HepG2 (cell line): ENCODE data around the gene APOBEC3C. TPM values are rescaled to one million over a fixed set of nuclear protein-coding genes. Genes with fewer than 3 reads are reported as not detected.

Source experiments
- ATAC-seq: fragments of 200-7000 bp; cut with Tn5 transposase; 3 replicates; pipeline ENCODE4 v1.9.1; 2020; ENCODE audit warnings: mild to moderate bottlenecking, moderate library complexity
- BruUV-seq: library from RNA; stranded (reverse); fragments of 400-500 nt; replicated peaks from 2 replicates; lab custom pipeline; 2021; lab: Mats Ljungman, UMichigan
- CTCF ChIA-PET: fragments of 300-600 bp; formaldehyde crosslinking; extraction: SDS; loops from one replicate; lab custom pipeline; 2021; ENCODE audit warnings: low total read pairs, inconsistent platforms, low intra/inter-chr PET ratio; lab: Yijun Ruan, JAX
- POLR2A ChIA-PET: fragments of 350-600 bp; sonication (Branson Sonifier 250); formaldehyde crosslinking; loops from one replicate; lab custom pipeline; 2020; ENCODE audit warnings: antibody characterized with exemption, inconsistent platforms; lab: Yijun Ruan, JAX
- DNase-seq: peaks from one replicate; pipeline ENCODE4 v3.0.0-alpha.2; 2015; ENCODE audit warnings: low spot score
- FAIRE-seq: peaks from 3 replicates; lab custom pipeline; 2011; peaks lifted over from hg19 to GRCh38; lab: Jason Lieb, UNC
- H2AFZ ChIP-seq: one replicate; pipeline ENCODE4 v1.6.1; 2011; ENCODE audit warnings: low read length, inconsistent platforms
- H3K27ac ChIP-seq: fragments of 300-600 bp; 3 replicates; pipeline ENCODE4 v1.8.0; 2011; ENCODE audit warnings: mixed run types, mild to moderate bottlenecking, mixed read lengths, low read length, inconsistent platforms; ENCODE audit not compliant: insufficient read depth; ENCODE audit errors: extremely low read length
- H3K27me3 ChIP-seq, 2 experiments: fragments of 200-600 bp in 1 of 2; 2 replicates in 1 of 2; 3 replicates in 1 of 2; pipeline versions ENCODE4 v1.6.0 to v1.8.0; 2011; ENCODE audit warnings: low read length in 2 of 2, mild to moderate bottlenecking in 2 of 2, moderate library complexity in 2 of 2, inconsistent platforms in 1 of 2; ENCODE audit not compliant: insufficient read depth in 2 of 2, control insufficient read depth in 1 of 2
- H3K36me3 ChIP-seq, 2 experiments: fragments of 200-600 bp in 1 of 2; replicated peaks in 1 of 2; 2 replicates in 1 of 2; 3 replicates in 1 of 2; pipeline versions ENCODE4 v1.5.1 to v1.8.0; 2011; ENCODE audit warnings: low read length in 2 of 2, inconsistent platforms in 1 of 2; ENCODE audit not compliant: insufficient read depth in 2 of 2, control insufficient read depth in 1 of 2
- H3K4me1 ChIP-seq: 2 replicates; pipeline ENCODE4 v1.5.1; 2012; ENCODE audit warnings: low read length, inconsistent platforms; ENCODE audit not compliant: insufficient read depth
- H3K4me2 ChIP-seq: 2 replicates; pipeline ENCODE4 v1.6.0; 2011; ENCODE audit warnings: low read depth, low read length, inconsistent platforms
- H3K4me3 ChIP-seq, 3 experiments: fragments of 200-600 bp in 1 of 3; sonication (generic), shearing (Covaris generic) in 1 of 3; replicated peaks in 1 of 3; 2 replicates each; pipeline ENCODE4 v1.5.1; 2011 to 2016; ENCODE audit warnings: low read length in 3 of 3, inconsistent platforms in 2 of 3, low read depth in 2 of 3, mild to moderate bottlenecking in 2 of 3, control low read depth in 1 of 3, mixed read lengths in 1 of 3; ENCODE audit not compliant: insufficient read depth in 1 of 3
- H3K79me2 ChIP-seq: one replicate; pipeline ENCODE4 v1.6.1; 2011; ENCODE audit warnings: low read length, inconsistent platforms; ENCODE audit not compliant: insufficient read depth
- H3K9ac ChIP-seq: 2 replicates; pipeline ENCODE4 v1.6.0; 2011; ENCODE audit warnings: mild to moderate bottlenecking, low read depth, low read length, inconsistent platforms; ENCODE audit not compliant: insufficient read depth
- H3K9me3 ChIP-seq: 2 replicates; pipeline ENCODE4 v1.5.1; 2012; ENCODE audit warnings: mild to moderate bottlenecking, low read length
- H4K20me1 ChIP-seq: 2 replicates; pipeline ENCODE4 v1.6.0; 2011; ENCODE audit warnings: inconsistent platforms, mild to moderate bottlenecking, low read length, moderate library complexity; ENCODE audit not compliant: insufficient read depth
- CENPT ChIP-seq: sonication (generic); formaldehyde crosslinking; IDR thresholded peaks from 2 replicates; pipeline ENCODE4 v1.8.0; 2022; ENCODE audit warnings: low read depth, mild to moderate bottlenecking, moderate library complexity, missing genetic modification reagents
- HDAC6 ChIP-seq: fragments of 200-600 bp; sonication (generic); IDR thresholded peaks from 2 replicates; pipeline ENCODE4 v1.7.0; 2017; ENCODE audit warnings: mild to moderate bottlenecking, antibody characterized with exemption, low read length, low read depth
- PCBP2 ChIP-seq: fragments of 200-400 bp; formaldehyde crosslinking; optimal IDR thresholded peaks from 2 replicates; pipeline ENCODE3; 2018; ENCODE audit warnings: low read length, low read depth; ENCODE audit not compliant: poor library complexity, severe bottlenecking
- RNF2 ChIP-seq: fragments of 450-650 bp; conservative IDR thresholded peaks from 2 replicates; pipeline ENCODE4 v1.6.1; 2016; ENCODE audit warnings: low read depth
- ZBTB20 ChIP-seq: sonication (generic); formaldehyde crosslinking; IDR thresholded peaks from 2 replicates; pipeline ENCODE4 v1.8.1; 2023; ENCODE audit warnings: missing genetic modification reagents, low read depth, mild to moderate bottlenecking, borderline replicate concordance
- ZNF768 ChIP-seq: sonication (generic); formaldehyde crosslinking; IDR thresholded peaks from 2 replicates; pipeline ENCODE4 v1.4.0; 2020; ENCODE audit warnings: missing genetic modification reagents
- ZNF775 ChIP-seq: sonication (generic); formaldehyde crosslinking; IDR thresholded peaks from 2 replicates; pipeline ENCODE4 v1.4.0; 2020; ENCODE audit warnings: missing genetic modification reagents, mild to moderate bottlenecking, moderate library complexity, borderline replicate concordance
- WGBS: methylation state at CpG from one replicate; pipeline ENCODE4 v1.1.6; 2017; ENCODE audit warnings: low lambda C conversion rate; 5-methylcytosine and 5-hydroxymethylcytosine counted together
- in situ Hi-C: cut with HindIII; loops from 2 replicates; pipeline ENCODE4 v1.10.0; 2017; ENCODE audit warnings: low pct_unique_long_range_greater_than_20kb; ENCODE audit not compliant: extremely low pct_ligation_motif_present
- intact Hi-C: fragments of 100-400 bp; cut with micrococcal nuclease; formaldehyde crosslinking; loops from one replicate; pipeline ENCODE4 v1.10.0; 2022; ENCODE audit not compliant: unreplicated experiment
- polyA plus RNA-seq, 8 experiments: library from polyadenylated mRNA; depleted of rRNA in 3 of 8; stranded (reverse) in 7 of 8; unstranded in 1 of 8; fragments of >200 nt; fragmentation: Illumina TruSeq in 4 of 8; extraction: Trizol in 4 of 8; gene quantifications; 2 replicates each; pipeline versions ENCODE4 v1.2.1 to v1.2.3, GENCODE V29; 2011 to 2016; ENCODE audit warnings: low read depth in 4 of 8, missing spikeins in 1 of 8, mixed read lengths in 1 of 8; ENCODE audit not compliant: insufficient read depth in 1 of 8
- total RNA-seq, 5 experiments: library from RNA; depleted of rRNA; stranded (reverse); fragments of >200 nt; fragmentation: Illumina TruSeq; extraction: Trizol; gene quantifications; 2 replicates each; pipeline ENCODE4 v1.2.3, GENCODE V29; 2016; ENCODE audit warnings: low read depth in 1 of 5
- TF ChIP-seq, protein P1 (sequence below): sonication (generic); formaldehyde crosslinking; IDR thresholded peaks from 2 replicates; pipeline ENCODE4 v1.4.0; 2020; ENCODE audit warnings: missing genetic modification reagents
- TF ChIP-seq, protein P2 (sequence below): sonication (generic); formaldehyde crosslinking; IDR thresholded peaks from one replicate; pipeline ENCODE4 v1.5.1; 2020; ENCODE audit warnings: mild to moderate bottlenecking, missing genetic modification reagents; ENCODE audit errors: not compliant biosample characterization

APOBEC3C gene
- total and polyA plus RNA-seq, 2 of the 13 experiments (the other 11 are each of a cell fraction or from before 2014, with no cell fraction given) = 8.9 to 27.6 TPM

DNA sequence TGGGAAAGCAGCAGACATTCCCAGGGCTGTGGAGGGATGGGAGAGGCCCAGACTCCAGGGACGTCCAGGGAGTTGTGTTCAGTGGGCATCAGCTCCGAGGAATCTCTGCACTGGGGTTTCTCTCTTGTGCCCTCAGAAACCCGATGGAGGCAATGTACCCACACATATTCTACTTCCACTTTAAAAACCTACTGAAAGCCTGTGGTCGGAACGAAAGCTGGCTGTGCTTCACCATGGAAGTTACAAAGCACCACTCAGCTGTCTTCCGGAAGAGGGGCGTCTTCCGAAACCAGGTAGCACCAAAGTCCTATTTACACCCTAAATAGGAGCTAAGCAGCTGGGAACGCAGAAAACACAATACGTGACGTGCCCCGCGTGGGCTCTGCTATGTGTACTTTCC, 15.2 kb downstream of the APOBEC3C start:
- H4K20me1 ChIP-seq = no peaks in the 10 kb centered on the region
- FAIRE-seq (no peak), ATAC-seq (no peak), DNase-seq (no peak)
- ChIA-PET POLR2A (no interaction called here), CTCF (no interaction called here)
- in situ Hi-C loops = no loop called here
- H3K9me3 ChIP-seq = no peaks in the 10 kb centered on the region
- TF ChIP-seq PCBP2 (no peak), RNF2 (no peak), ZBTB20 (CRISPR knock-in tag) (no peak), ZNF775 (CRISPR knock-in tag) (no peak), ZNF768 (CRISPR knock-in tag) (no peak), CENPT (no peak), HDAC6 (no peak)
- TF ChIP-seq, protein P1, sequence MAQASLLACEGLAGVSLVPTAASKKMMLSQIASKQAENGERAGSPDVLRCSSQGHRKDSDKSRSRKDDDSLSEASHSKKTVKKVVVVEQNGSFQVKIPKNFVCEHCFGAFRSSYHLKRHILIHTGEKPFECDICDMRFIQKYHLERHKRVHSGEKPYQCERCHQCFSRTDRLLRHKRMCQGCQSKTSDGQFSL (CRISPR knock-in tag) = no peak
- TF ChIP-seq, protein P2, sequence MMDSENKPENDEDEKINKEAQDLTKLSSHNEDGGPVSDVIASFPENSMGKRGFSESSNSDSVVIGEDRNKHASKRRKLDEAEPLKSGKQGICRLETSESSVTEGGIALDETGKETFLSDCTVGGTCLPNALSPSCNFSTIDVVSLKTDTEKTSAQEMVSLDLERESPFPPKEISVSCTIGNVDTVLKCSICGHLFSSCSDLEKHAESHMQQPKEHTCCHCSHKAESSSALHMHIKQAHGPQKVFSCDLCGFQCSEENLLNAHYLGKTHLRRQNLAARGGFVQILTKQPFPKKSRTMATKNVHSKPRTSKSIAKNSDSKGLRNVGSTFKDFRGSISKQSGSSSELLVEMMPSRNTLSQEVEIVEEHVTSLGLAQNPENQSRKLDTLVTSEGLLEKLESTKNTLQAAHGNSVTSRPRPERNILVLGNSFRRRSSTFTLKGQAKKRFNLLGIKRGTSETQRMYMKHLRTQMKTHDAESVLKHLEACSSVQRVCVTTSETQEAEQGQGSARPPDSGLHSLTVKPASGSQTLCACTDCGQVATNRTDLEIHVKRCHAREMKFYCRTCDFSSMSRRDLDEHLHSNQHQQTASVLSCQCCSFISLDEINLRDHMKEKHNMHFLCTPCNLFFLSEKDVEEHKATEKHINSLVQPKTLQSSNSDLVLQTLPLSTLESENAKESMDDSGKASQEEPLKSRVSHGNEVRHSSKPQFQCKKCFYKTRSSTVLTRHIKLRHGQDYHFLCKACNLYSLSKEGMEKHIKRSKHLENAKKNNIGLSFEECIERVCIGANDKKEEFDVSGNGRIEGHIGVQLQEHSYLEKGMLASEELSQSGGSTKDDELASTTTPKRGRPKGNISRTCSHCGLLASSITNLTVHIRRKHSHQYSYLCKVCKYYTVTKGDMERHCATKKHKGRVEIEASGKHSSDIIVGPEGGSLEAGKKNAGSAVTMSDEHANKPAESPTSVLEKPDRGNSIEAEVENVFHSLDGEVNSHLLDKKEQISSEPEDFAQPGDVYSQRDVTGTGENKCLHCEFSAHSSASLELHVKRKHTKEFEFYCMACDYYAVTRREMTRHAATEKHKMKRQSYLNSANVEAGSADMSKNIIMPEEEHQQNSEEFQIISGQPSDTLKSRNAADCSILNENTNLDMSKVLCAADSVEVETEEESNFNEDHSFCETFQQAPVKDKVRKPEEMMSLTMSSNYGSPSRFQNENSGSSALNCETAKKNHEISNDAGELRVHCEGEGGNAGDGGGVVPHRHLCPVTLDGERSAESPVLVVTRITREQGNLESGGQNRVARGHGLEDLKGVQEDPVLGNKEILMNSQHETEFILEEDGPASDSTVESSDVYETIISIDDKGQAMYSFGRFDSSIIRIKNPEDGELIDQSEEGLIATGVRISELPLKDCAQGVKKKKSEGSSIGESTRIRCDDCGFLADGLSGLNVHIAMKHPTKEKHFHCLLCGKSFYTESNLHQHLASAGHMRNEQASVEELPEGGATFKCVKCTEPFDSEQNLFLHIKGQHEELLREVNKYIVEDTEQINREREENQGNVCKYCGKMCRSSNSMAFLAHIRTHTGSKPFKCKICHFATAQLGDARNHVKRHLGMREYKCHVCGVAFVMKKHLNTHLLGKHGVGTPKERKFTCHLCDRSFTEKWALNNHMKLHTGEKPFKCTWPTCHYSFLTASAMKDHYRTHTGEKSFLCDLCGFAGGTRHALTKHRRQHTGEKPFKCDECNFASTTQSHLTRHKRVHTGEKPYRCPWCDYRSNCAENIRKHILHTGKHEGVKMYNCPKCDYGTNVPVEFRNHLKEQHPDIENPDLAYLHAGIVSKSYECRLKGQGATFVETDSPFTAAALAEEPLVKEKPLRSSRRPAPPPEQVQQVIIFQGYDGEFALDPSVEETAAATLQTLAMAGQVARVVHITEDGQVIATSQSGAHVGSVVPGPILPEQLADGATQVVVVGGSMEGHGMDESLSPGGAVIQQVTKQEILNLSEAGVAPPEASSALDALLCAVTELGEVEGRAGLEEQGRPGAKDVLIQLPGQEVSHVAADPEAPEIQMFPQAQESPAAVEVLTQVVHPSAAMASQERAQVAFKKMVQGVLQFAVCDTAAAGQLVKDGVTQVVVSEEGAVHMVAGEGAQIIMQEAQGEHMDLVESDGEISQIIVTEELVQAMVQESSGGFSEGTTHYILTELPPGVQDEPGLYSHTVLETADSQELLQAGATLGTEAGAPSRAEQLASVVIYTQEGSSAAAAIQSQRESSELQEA = no peak
- no peak overlapping the region for H3K4me3 ChIP-seq
- no peak overlapping the region for H3K4me2 ChIP-seq
- no peak overlapping the region for H3K27ac ChIP-seq
- H3K9ac ChIP-seq = no peak overlapping the region
- H3K79me2 ChIP-seq = no peaks in the 10 kb centered on the region
- intact Hi-C loops = no loop called here
- no peak overlapping the region for H2AFZ ChIP-seq
- no peaks in the 10 kb centered on the region; a peak in 1 of 5 replicates for H3K27me3 ChIP-seq
- peaks cover 12% of the 10 kb centered on the region for H3K4me1 ChIP-seq
- no peaks in the 10 kb centered on the region for H3K36me3 ChIP-seq
- BruUV-seq = no TSS peak
- WGBS = 72% methylated on average over 13 of the region's 13 CpGs
